ENCODE measurements around the gene IRS2.

DNA sequence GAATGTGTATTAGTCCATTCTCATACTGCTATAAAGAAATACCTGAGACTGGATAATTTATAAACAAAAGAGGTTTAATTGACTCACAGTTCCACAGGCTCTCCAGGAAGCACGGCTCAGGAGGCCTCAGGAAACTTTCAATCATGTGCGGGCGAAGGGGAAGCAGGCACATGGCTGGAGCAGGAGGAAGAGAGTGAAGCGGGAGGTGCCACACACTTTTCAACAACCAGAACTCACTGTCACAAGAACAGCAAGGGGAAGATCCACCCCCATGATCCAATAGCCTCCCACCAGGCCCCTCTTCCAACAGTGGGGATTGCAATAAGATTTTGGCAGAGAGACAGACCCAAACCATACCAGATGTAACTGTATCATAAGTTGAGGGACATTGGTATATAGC lies 72.7 kb downstream of the IRS2 start:
- TF ChIP-seq TAF1 (IDR thresholded peaks at IDR 0.05; ENCODE audit: low read depth, low read length) (no peak), SPI1 (IDR thresholded peaks at IDR 0.05; ENCODE audit: low read depth, low read length) (no peak), POLR2AphosphoS5 (IDR thresholded peaks at IDR 0.05; ENCODE audit: low read depth, low read length) (no peak), POLR2A (IDR thresholded peaks at IDR 0.05; ENCODE audit: low read depth, low read length) (no peak), POU2F2 (IDR thresholded peaks at IDR 0.05; ENCODE audit: low read depth, low read length) (no peak)
